Heart right ventricle (tissue), 16 donors: Measurements from ENCODE around the gene ULK4. TPM values are rescaled to one million over a fixed set of nuclear protein-coding genes. Genes with fewer than 3 reads are reported as not detected.
"Not testable (repeated sequence)": the region's sequence is repeated elsewhere in the genome, so short reads cannot be mapped to it uniquely, and the experiment has no call there.

Source experiments
- ATAC-seq, 8 donors: fragments of 200-7000 bp; cut with Tn5 transposase; one replicate each; pipeline ENCODE4 v1.9.1; 2020; ENCODE audit warnings: mild to moderate bottlenecking in 8 of 8, moderate library complexity in 8 of 8, moderate number of reproducible peaks in 1 of 8
- DNase-seq, 2 donors: peaks; one replicate each; pipeline ENCODE4 v3.0.0-alpha.2; 2020
- H3K27ac ChIP-seq, 10 donors: fragments of 200-600 bp; sonication (generic) in 2 of 10; one replicate each; pipeline versions ENCODE4 v1.5.0 to v1.8.0; 2020 to 2022; ENCODE audit warnings: mild to moderate bottlenecking in 3 of 10
- H3K27me3 ChIP-seq, 7 donors: fragments of 200-600 bp; one replicate each; pipeline ENCODE4 v1.8.0; 2021 to 2022; ENCODE audit warnings: mild to moderate bottlenecking in 2 of 7
- H3K36me3 ChIP-seq, 9 donors: fragments of 200-600 bp; sonication (generic) in 1 of 9; one replicate each; pipeline versions ENCODE4 v1.5.0 to v1.8.0; 2020 to 2022; ENCODE audit warnings: mild to moderate bottlenecking in 2 of 9
- H3K4me1 ChIP-seq, 9 donors: fragments of 200-600 bp; sonication (generic) in 1 of 9; one replicate each; pipeline versions ENCODE4 v1.5.0 to v1.8.0; 2020 to 2022; ENCODE audit warnings: mild to moderate bottlenecking in 4 of 9
- H3K4me3 ChIP-seq, 10 donors: fragments of 200-600 bp; sonication (generic) in 2 of 10; one replicate each; pipeline versions ENCODE4 v1.5.0 to v1.8.0; 2020 to 2022; ENCODE audit warnings: mild to moderate bottlenecking in 7 of 10, moderate library complexity in 2 of 10
- H3K9me3 ChIP-seq, 11 donors: fragments of 200-600 bp in 10 of 11; sonication (generic) in 2 of 11; one replicate each; pipeline versions ENCODE4 v1.5.0 to v1.8.0; 2013 to 2022; ENCODE audit warnings: mild to moderate bottlenecking in 2 of 11, control low read depth in 1 of 11, moderate library complexity in 1 of 11
- WGBS, 2 donors: extraction: QIAGEN DNeasy Blood & Tissue Kit; methylation state at CpG; one replicate each; pipeline ENCODE4 v1.1.7; 2013; ENCODE audit warnings: inconsistent platforms in 1 of 2; 5-methylcytosine and 5-hydroxymethylcytosine counted together
- intact Hi-C, 10 donors: fragments of 100-400 bp; cut with DNase I; formaldehyde crosslinking; loops; one replicate each; pipeline versions ENCODE4 v1.11.1 to v1.14.2; 2022
- polyA plus RNA-seq, 2 donors: library from polyadenylated mRNA; stranded (reverse); fragments of 200-250 nt; gene quantifications; one replicate each; pipeline ENCODE4 v1.2.3, GENCODE V29; 2013
- total RNA-seq, 10 donors: library from RNA; stranded (reverse); fragmentation: NEBNext Ultra II Directional in 3 of 10; extraction: Animal tissue kit (Norgen Biotek cat#: 25700) in 3 of 10; gene quantifications; one replicate each; pipeline versions ENCODE4 v1.2.1 to v1.2.4, GENCODE V29; 2021 to 2023
- TF ChIP-seq, protein P1 (sequence below), 9 donors: fragments of 200-600 bp; sonication (generic) in 2 of 9; IDR thresholded peaks; one replicate each; pipeline versions ENCODE4 v1.5.0 to v1.8.0; 2021 to 2022; ENCODE audit warnings: antibody characterized with exemption in 9 of 9, mild to moderate bottlenecking in 5 of 9, moderate library complexity in 1 of 9
- donor health status: Arrhythmogenic right ventricular cardiomyopathy.
- donor health status: ischemic (EF 13 %, LVEDD 7.1; RV severe dilation, severe dysfunction).
- donor health status: healthy with polysubstance abuse.
- donor health status: DM: no; HTN: yes; CAD: no.
- donor health status: DM: no; HTN: no; CAD: no.
- donor health status: ischemic (EF 25% LVEDD 6.9; RV normal size, moderate dysfunction).
- donor health status: ischemic (EF 25% LVEDD 5.7; RV mildly dilated, moderate dysfunction).
- donor health status: healthy.
- donor health status: DM: yes; HTN: yes; CAD: no.
- donor health status: Ischemic cardiomyopathy.
- donor health status: ischemic (EF 35%, LVEDD 5.7; RV mildly dilated, moderate dysfunction).
- donor health status: nonischemic (EF 11% LVEDD 7.7; RV severe dilation, severe dysfunction).
- donor health status: DM: yes; HTN: yes; CAD: no.
- donor health status: PGD.
- donor health status: ischemic (EF 29% LVEDD 5.4; RV normal size, mild dysfunction).
- donor health status: nonischemic (EF 23%, LVEDD 6.1; RV moderate dilation, normal function).

Gene ULK4
- total and polyA plus RNA-seq, 12 donors, result 1.4 to 11.4 (median 2.6) TPM

DNA sequence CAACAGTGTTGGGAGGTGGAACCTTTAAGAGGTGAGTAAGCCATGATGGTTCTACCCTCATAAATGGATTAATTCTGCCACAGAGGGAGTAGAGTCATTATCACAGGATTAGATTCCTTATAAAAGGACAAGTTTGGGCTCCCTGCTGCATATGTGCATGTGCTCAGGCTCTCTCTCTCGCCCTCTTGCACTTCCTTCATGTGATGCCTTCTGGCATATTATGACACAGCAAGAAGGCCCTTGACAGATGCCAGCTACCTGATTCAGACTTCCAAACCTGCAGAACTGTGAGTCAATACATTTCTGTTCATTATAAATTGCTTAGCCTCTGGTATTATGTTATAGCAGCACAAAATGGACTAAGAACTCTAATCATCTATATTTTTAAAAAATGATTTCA is 557.3 kb downstream of the ULK4 start:
- H3K4me1 ChIP-seq, result no peaks in the 10 kb centered on the region
- 96% methylated on average over 1 of the region's 1 CpG for WGBS, 2 donors
- no peaks in the 10 kb centered on the region for H3K27me3 ChIP-seq
- DNase-seq, result no peak
- no peak overlapping the region for H3K27ac ChIP-seq
- intact Hi-C loops, result no loop called here
- TF ChIP-seq, protein P1, sequence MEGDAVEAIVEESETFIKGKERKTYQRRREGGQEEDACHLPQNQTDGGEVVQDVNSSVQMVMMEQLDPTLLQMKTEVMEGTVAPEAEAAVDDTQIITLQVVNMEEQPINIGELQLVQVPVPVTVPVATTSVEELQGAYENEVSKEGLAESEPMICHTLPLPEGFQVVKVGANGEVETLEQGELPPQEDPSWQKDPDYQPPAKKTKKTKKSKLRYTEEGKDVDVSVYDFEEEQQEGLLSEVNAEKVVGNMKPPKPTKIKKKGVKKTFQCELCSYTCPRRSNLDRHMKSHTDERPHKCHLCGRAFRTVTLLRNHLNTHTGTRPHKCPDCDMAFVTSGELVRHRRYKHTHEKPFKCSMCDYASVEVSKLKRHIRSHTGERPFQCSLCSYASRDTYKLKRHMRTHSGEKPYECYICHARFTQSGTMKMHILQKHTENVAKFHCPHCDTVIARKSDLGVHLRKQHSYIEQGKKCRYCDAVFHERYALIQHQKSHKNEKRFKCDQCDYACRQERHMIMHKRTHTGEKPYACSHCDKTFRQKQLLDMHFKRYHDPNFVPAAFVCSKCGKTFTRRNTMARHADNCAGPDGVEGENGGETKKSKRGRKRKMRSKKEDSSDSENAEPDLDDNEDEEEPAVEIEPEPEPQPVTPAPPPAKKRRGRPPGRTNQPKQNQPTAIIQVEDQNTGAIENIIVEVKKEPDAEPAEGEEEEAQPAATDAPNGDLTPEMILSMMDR (IDR thresholded peaks at IDR 0.05), result no peak
- ATAC-seq, result no peak
- H3K36me3 ChIP-seq, result no peaks in the 10 kb centered on the region
- H3K4me3 ChIP-seq, result no peak overlapping the region
- H3K9me3 ChIP-seq, result peaks cover 0 to 7% (median 0%) of the 10 kb centered on the region in 11 donors

DNA sequence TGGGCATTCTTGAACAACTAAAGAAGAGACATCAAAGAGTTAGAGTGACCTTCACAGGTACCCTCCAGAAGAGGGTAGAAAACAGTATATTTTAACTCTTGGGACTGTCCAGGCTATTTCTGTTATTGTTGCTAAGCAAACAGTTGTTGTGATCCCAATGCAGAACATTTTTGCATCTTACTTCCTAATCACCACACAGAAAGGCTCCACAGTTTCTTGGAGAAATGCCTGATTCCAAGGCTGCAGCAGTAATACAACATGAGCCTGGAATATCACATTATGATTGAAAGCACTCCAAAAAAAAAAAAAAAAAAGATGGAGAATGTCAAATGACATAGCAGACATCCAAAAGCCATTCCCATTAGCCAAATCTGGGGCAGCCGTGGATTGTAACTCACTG is 567.0 kb downstream of the ULK4 start:
- whole genome bisulfite sequencing, 2 donors, result 56 to 70% methylated on average over 1 of the region's 1 CpG
- no peaks in the 10 kb centered on the region for H3K4me1 ChIP-seq
- no peaks in the 10 kb centered on the region for H3K36me3 ChIP-seq
- no peak overlapping the region for H3K27ac ChIP-seq
- ATAC-seq, result no peak
- H3K27me3 ChIP-seq, result no peaks in the 10 kb centered on the region
- TF ChIP-seq, protein P1 (IDR thresholded peaks at IDR 0.05), result no peak
- no peak overlapping the region for H3K4me3 ChIP-seq
- no peak for DNase-seq
- no peaks in the 10 kb centered on the region for H3K9me3 ChIP-seq
- intact Hi-C loops, result no loop called here

DNA sequence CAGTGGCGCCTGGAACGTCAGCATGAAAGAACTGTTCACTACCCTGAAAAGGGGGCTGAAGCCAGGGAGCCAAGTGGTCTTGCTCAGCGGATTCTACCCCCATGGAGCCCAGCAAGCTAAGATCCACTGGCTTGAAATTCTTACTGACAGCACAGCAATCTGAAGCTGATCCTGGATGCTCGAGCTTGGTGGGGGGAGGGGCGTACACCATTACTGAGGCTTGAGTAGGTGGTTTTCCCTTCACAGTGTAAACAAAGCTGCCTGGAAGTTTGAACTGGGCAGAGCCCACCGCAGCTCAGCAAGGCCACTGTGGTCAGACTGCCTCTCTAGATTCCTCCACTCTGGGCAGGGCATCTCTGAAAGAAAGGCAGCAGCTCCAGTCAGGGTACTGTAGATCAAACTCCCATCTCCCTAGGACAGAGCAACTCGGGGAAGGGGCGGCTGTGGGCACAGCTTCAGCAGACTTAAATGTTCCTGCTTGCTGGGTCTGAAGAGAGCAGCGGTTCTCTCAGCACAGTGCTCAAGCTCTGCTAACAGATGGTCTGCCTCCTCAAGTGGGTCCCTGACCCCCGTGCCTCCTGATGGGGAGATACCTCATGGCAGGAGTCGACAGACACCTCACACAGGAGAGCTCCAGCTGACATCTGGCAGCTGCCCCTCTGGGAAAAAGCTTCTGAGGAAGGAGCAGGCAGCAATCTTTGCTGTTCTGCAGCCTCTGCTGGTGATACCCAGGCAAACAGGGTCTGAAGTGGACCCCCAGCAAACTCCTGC is 591.0 kb downstream of the ULK4 start:
- intact Hi-C loops, ATAC-seq, H3K27ac ChIP-seq, H3K4me1 ChIP-seq, H3K4me3 ChIP-seq, H3K36me3 ChIP-seq, H3K27me3 ChIP-seq, DNase-seq: not testable (repeated sequence)
- WGBS, 2 donors, result 53 to 57% methylated on average over 11 of the region's 11 CpGs
- H3K9me3 ChIP-seq, result peaks cover 0 to 26% (median 0%) of the 10 kb centered on the region in 11 donors

- Histone ChIP-seq H3K36me3 (no peaks in the 10 kb centered on the region), H3K4me1 (no peaks in the 10 kb centered on the region), H3K4me3 (no peak overlapping the region), H3K27me3 (no peaks in the 10 kb centered on the region), H3K9me3 (peaks cover 0 to 26% (median 0%) of the 10 kb centered on the region in 11 donors), H3K27ac (no peak overlapping the region)
- ATAC-seq (no peak), DNase-seq (no peak)
- 81 to 82% methylated on average over 7 of the region's 7 CpGs for WGBS, 2 donors
- TF ChIP-seq, protein P1 (IDR thresholded peaks at IDR 0.05), result no peak
- intact Hi-C loops, result no loop called here
These were observed 591.6 kb downstream of the ULK4 start for GRCh38 chr3:41370307-41370706.

- intact Hi-C loops, result no loop called here
- H3K4me1 ChIP-seq, result no peaks in the 10 kb centered on the region
- no peak overlapping the region for H3K4me3 ChIP-seq
- TF ChIP-seq, protein P1 (IDR thresholded peaks at IDR 0.05), result no peak
- DNase-seq, result no peak
- H3K36me3 ChIP-seq, result no peaks in the 10 kb centered on the region
- no peak overlapping the region for H3K27ac ChIP-seq
- no peak for ATAC-seq
- peaks cover 0 to 26% (median 0%) of the 10 kb centered on the region in 11 donors for H3K9me3 ChIP-seq
- 25 to 28% methylated on average over 3 of the region's 3 CpGs for WGBS, 2 donors
- H3K27me3 ChIP-seq, result no peaks in the 10 kb centered on the region
These were observed 592.1 kb downstream of the ULK4 start for GRCh38 chr3:41369838-41370237.
